Fibroblast of lung (primary cell): Measurements from ENCODE around the gene CALHM1. TPM values are rescaled to one million over a fixed set of nuclear protein-coding genes. Genes with fewer than 3 reads are reported as not detected.

Experiments
- DNase-seq, 2 donors: peaks; one replicate each; pipeline versions ENCODE4 v3.0.0 to v3.0.0-alpha.2; 2010; ENCODE audit warnings: low read depth in 2 of 2
- H2AFZ ChIP-seq: 2 replicates; pipeline ENCODE4 v1.5.1; 2012; ENCODE audit warnings: low read length, control low read depth, inconsistent platforms
- H3K27ac ChIP-seq: 2 replicates; pipeline ENCODE4 v1.5.1; 2011; ENCODE audit warnings: low read length, control low read depth; ENCODE audit not compliant: insufficient read depth
- H3K27me3 ChIP-seq: 2 replicates; pipeline ENCODE4 v1.5.1; 2011; ENCODE audit warnings: mild to moderate bottlenecking, low read length; ENCODE audit not compliant: control insufficient read depth, insufficient read depth
- H3K36me3 ChIP-seq: 2 replicates; pipeline ENCODE4 v1.5.1; 2011; ENCODE audit warnings: low read length; ENCODE audit not compliant: control insufficient read depth, insufficient read depth
- H3K4me1 ChIP-seq: 2 replicates; pipeline ENCODE4 v1.5.1; 2011; ENCODE audit warnings: low read length; ENCODE audit not compliant: control insufficient read depth, insufficient read depth; ENCODE audit errors: extremely low read depth
- H3K4me2 ChIP-seq: 2 replicates; pipeline ENCODE4 v1.5.1; 2011; ENCODE audit warnings: low read length, control low read depth; ENCODE audit not compliant: insufficient read depth; ENCODE audit errors: extremely low read depth
- H3K4me3 ChIP-seq, 4 experiments: fragments of 200-600 bp in 1 of 4; sonication (generic) in 1 of 4; replicated peaks in 1 of 4; 2 replicates each; pipeline ENCODE4 v1.5.1; 2011 to 2016; ENCODE audit warnings: low read length in 4 of 4, low read depth in 3 of 4, mild to moderate bottlenecking in 3 of 4, control low read depth in 2 of 4, inconsistent platforms in 1 of 4, mixed read lengths in 1 of 4; ENCODE audit not compliant: insufficient read depth in 1 of 4; ENCODE audit errors: control extremely low read depth in 1 of 4
- H3K79me2 ChIP-seq: 2 replicates; pipeline ENCODE4 v1.5.1; 2012; ENCODE audit warnings: mild to moderate bottlenecking, low read length, inconsistent platforms; ENCODE audit not compliant: control insufficient read depth, insufficient read depth
- H3K9ac ChIP-seq: 2 replicates; pipeline ENCODE4 v1.5.1; 2011; ENCODE audit warnings: mild to moderate bottlenecking, low read length, control low read depth; ENCODE audit not compliant: insufficient read depth
- H3K9me3 ChIP-seq: 2 replicates; pipeline ENCODE4 v1.5.1; 2012; ENCODE audit warnings: low read depth, low read length; ENCODE audit not compliant: control insufficient read depth, insufficient read depth
- H4K20me1 ChIP-seq: 2 replicates; pipeline ENCODE4 v1.5.1; 2011; ENCODE audit warnings: low read length; ENCODE audit not compliant: control insufficient read depth, insufficient read depth; ENCODE audit errors: extremely low read depth
- EZH2 ChIP-seq: IDR thresholded peaks from 2 replicates; pipeline ENCODE4 v1.5.1; 2012; ENCODE audit warnings: low read length, control low read depth, mild to moderate bottlenecking; ENCODE audit errors: missing control alignments
- polyA plus RNA-seq, 2 donors: library from polyadenylated mRNA; depleted of rRNA in 1 of 2; stranded (reverse) in 1 of 2; unstranded in 1 of 2; fragments of >200 nt; gene quantifications; 2 replicates each; pipeline ENCODE4 v1.2.1, GENCODE V29; 2011 to 2012; ENCODE audit warnings: missing spikeins in 1 of 2
- total RNA-seq: library from RNA; depleted of rRNA; stranded (reverse); fragments of >200 nt; gene quantifications from 2 replicates; pipeline ENCODE4 v1.2.1, GENCODE V29; 2014
- TF ChIP-seq, protein P1 (sequence below), 2 donors: IDR thresholded peaks in 1 of 2; conservative IDR thresholded peaks in 1 of 2; 1 replicate in 1 of 2; 2 replicates in 1 of 2; pipeline ENCODE4 v1.5.1; 2011 to 2012; ENCODE audit warnings: low read length in 2 of 2, control low read depth in 1 of 2, inconsistent platforms in 1 of 2, low read depth in 1 of 2, mild to moderate bottlenecking in 1 of 2

The CALHM1 gene
- total and polyA plus RNA-seq, 2 donors (not counting 1 experiment from before 2014, with no cell fraction given) = not detected

- TF ChIP-seq EZH2 = no peak
- TF ChIP-seq, protein P1, sequence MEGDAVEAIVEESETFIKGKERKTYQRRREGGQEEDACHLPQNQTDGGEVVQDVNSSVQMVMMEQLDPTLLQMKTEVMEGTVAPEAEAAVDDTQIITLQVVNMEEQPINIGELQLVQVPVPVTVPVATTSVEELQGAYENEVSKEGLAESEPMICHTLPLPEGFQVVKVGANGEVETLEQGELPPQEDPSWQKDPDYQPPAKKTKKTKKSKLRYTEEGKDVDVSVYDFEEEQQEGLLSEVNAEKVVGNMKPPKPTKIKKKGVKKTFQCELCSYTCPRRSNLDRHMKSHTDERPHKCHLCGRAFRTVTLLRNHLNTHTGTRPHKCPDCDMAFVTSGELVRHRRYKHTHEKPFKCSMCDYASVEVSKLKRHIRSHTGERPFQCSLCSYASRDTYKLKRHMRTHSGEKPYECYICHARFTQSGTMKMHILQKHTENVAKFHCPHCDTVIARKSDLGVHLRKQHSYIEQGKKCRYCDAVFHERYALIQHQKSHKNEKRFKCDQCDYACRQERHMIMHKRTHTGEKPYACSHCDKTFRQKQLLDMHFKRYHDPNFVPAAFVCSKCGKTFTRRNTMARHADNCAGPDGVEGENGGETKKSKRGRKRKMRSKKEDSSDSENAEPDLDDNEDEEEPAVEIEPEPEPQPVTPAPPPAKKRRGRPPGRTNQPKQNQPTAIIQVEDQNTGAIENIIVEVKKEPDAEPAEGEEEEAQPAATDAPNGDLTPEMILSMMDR (conservative IDR thresholded peaks at IDR 0.05 in 1 of 2, IDR thresholded peaks at IDR 0.05 in 1 of 2; ENCODE audit: low read depth in 1 of 2, low read length in 2 of 2) = no peak
- Histone ChIP-seq H3K4me2 (no peak overlapping the region), H3K4me3 (no peak overlapping the region), H3K36me3 (no peaks in the 10 kb centered on the region), H3K4me1 (no peaks in the 10 kb centered on the region), H3K9me3 (no peaks in the 10 kb centered on the region), H3K9ac (no peak overlapping the region), H3K79me2 (no peaks in the 10 kb centered on the region), H3K27me3 (peaks cover 44% of the 10 kb centered on the region), H4K20me1 (no peaks in the 10 kb centered on the region), H3K27ac (no peak overlapping the region), H2AFZ (no peak overlapping the region)
- peak in 1 of 2 donors; percentile 38 for DNase-seq
Observed at GRCh38 chr10:103499881-103500280, 41.2 kb upstream of the CALHM1 start.

DNA sequence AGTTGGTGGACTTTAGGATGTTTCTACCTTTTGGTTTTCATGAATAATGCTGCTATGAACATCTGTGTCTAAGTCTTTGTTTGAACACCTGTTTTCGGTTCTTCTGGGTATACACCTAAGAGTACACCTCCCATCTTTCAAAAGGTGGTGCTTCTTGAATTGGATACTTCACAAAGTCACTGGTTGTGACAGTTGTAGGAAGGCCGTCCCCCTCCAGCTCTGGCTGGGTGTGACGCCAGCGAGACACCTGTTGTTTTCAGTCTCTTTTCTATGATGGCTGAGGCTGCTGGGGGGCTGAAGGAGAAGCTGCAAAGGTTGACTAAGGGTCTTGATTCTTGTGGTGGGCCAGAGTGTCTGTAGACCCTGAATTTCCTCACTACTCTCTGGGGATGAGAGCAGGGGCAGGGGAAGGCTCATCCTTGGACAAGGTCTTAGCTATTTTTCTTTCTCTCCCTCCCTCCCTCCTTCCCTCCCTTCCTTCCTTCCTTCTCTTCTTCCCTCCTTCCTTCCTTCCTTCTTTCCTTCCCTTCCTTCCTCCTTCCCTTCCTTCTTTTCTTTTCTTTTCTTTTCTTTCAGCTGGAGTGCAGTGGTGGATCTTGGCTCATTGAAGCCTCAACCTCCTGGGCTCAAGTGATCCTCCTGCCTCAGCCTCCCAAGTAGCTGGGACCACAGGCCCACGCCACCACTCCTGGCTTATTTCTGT lies 40.4 kb upstream of the CALHM1 start:
- H3K4me3 ChIP-seq = no peak overlapping the region
- peaks cover 52% of the 10 kb centered on the region for H3K27me3 ChIP-seq
- H3K79me2 ChIP-seq = no peaks in the 10 kb centered on the region
- no peak for DNase-seq
- no peaks in the 10 kb centered on the region for H3K4me1 ChIP-seq
- no peaks in the 10 kb centered on the region for H4K20me1 ChIP-seq
- H3K27ac ChIP-seq = no peak overlapping the region
- H3K4me2 ChIP-seq = no peak overlapping the region
- H3K36me3 ChIP-seq = no peaks in the 10 kb centered on the region
- H3K9ac ChIP-seq = no peak overlapping the region
- no peaks in the 10 kb centered on the region for H3K9me3 ChIP-seq
- TF ChIP-seq, protein P1 (conservative IDR thresholded peaks at IDR 0.05 in 1 of 2, IDR thresholded peaks at IDR 0.05 in 1 of 2; ENCODE audit: low read depth in 1 of 2, low read length in 2 of 2) = no peak
- no peak for TF ChIP-seq EZH2
- H2AFZ ChIP-seq = no peak overlapping the region

DNA sequence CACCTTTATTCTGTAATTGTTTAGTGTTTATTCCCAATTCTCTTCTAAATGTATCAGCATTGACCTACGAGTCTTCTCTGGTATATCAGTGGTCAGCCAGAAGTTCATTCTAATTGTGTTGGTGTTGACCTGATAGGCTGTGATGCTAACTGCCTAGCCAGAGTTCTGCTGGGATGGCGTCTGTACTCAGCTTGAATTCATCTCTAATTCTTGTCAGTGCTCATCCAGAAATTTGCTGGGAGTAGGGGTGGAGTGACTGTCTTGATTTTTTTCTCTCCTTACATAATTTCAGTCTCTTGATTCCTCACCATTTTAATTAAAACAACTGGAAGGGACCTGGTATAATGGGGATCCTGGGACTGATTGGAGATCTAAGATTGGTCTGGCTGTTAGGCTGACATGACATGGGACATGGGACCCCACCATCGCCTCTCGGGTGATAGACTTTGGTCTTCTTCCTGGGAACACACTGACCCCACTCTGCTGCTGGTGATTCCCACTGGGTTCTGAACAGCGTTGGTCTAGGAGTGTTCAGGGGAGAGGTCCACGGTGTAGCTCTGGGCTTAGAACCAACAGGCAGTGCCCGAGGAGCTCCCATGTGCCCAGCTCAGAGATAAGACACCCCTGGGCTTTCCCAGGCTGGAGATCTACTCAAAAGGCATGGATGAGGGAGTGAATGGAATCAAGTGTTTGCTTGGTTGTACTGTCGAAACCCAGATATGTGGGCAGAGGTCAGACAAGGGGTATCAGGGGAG lies 38.6 kb upstream of the CALHM1 start:
- H3K4me1 ChIP-seq = peaks cover 7% of the 10 kb centered on the region
- H3K9me3 ChIP-seq = no peaks in the 10 kb centered on the region
- TF ChIP-seq, protein P1 (conservative IDR thresholded peaks at IDR 0.05 in 1 of 2, IDR thresholded peaks at IDR 0.05 in 1 of 2; ENCODE audit: low read depth in 1 of 2, low read length in 2 of 2) = no peak
- no peak for TF ChIP-seq EZH2
- no peak for DNase-seq
- no peaks in the 10 kb centered on the region for H3K36me3 ChIP-seq
- no peak overlapping the region for H3K9ac ChIP-seq
- no peaks in the 10 kb centered on the region for H4K20me1 ChIP-seq
- no peak overlapping the region for H3K4me3 ChIP-seq
- no peak overlapping the region for H2AFZ ChIP-seq
- no peak overlapping the region for H3K4me2 ChIP-seq
- H3K27ac ChIP-seq = no peak overlapping the region
- H3K27me3 ChIP-seq = peaks cover 60% of the 10 kb centered on the region
- H3K79me2 ChIP-seq = no peaks in the 10 kb centered on the region
